ENCODE data around the gene USP34.
"Not testable (repeated sequence)": the region's sequence is repeated elsewhere in the genome, so short reads cannot be mapped to it uniquely, and the experiment has no call there.

USP34 gene

DNA sequence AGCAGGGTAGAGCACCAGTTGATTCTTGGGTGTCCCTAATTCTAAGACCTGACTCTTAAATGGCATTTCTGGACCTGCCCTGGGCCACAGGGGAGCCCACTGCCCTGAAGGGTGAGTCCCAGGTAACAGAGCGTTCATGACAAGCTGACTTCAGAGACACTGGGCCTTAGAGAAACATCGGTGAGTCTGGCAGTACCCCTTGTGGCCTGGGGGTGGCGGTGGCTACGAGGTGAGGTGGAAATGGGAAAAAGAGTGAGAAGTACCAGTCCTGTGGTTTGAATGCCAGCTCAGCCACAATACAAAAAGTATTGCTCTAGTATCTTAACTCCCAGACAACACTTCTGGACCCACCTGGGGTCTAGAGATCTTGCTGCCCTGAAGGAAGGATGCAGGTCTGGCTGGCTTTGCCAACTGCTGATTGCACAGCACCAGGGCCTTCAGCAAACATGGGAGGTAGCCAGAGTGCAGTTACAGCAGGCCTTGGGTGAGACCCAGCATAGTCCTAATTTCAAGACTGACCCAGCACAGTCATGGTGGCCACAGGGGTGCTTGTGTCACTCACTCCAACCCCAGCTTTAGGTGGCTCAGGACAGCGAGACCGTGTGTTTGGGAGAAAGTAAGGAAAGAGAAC, 44.5 kb downstream of the USP34 start:
- peak; percentile 31 to 55 for DNase-seq (ENCODE audit: extremely low read depth in 1 of 2, low read depth in 1 of 2)

DNA sequence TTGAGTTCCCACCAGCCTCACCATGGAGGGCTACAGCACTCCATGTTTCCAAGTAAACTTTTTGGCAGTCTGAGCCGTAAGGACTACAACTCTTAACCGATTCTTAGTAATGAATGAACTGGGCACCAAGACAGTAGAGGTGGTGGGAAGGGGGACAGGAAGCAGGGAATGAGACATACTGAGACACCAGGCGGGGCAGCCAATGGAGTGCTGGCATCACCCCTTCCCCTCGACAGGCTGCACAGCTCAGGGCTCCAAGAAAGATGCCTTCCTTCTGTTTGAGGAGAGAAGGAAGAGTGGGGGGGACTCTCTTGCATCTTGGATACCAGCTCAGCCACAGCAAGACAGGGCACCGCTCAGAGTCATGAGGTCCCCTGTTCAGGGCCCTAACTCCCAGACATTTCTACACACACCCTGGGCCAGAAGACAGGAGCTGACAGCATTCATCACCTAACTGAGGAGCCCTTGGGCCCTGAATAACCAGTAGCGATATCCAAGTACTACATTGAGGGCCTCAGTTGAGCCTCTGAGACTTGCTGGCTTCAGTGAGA, 45.2 kb downstream of the USP34 start:
- no peak for DNase-seq (ENCODE audit: extremely low read depth in 1 of 2, low read depth in 1 of 2)

DNA sequence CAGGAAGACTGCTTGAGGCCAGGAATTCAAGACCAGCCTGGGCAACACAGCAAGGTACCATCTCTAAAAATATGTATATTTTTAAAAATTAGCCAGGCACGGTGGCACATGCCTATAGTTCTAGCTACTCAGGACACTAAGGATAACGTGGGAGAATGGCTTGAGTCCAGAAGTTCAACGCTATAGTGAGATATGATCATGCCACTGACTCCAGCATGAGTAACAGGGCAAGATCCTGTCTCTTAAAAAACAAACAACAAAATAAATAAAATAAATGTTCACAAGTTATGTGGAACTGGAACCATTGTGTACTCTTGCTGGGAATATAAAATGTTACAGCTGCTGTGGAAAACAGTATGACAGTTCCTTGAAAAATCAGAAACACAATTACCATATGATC, 47.2 kb downstream of the USP34 start:
- DNase-seq (ENCODE audit: extremely low read depth in 1 of 2, low read depth in 1 of 2), result no peak

DNA sequence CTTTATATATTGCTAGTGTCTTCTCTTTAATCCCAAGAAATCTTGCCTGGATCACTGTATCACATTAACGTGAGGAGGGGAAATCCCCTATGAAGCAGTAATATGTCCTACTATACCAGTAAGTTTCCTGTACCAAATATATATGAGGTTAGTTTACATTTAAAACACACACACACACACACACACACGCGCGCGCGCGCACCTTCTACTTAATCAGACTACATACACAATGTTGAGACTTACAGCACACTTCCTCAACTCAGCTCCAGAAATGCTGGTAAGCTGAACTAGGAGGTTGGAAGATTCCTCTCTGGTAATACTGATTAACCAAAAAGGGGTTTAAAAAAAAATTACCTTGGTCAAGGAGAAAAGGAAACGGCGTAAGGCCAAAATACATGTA, 49.3 kb downstream of the USP34 start:
- DNase-seq (ENCODE audit: extremely low read depth in 1 of 2, low read depth in 1 of 2), result no peak

DNA sequence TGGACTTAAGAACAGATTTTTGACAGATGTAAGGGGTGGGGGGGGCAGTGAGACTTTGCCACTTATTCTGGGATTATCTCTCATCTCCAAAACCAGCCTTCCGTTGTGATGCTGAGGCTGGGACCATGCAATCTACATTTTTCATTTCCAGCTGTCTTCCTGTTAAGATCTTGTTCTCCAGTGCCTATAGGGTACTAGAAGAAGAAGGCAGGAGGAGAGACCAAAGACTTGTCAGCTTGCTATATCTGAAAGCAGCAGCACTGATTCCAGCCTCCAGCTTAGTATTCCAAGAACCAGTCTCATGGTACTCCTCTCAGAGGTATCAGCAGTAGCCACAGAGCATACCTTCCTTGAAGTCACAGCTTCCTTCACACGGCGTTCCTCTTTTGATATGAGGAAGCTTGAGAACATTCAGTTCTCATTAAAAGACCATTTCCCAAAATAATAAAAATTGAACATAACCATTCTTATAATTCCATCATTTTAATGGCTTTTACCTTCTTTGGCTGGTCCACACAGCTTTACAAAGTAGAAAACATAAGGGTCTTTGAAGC, 49.8 kb downstream of the USP34 start:
- DNase-seq (ENCODE audit: extremely low read depth in 1 of 2, low read depth in 1 of 2), result no peak

DNA sequence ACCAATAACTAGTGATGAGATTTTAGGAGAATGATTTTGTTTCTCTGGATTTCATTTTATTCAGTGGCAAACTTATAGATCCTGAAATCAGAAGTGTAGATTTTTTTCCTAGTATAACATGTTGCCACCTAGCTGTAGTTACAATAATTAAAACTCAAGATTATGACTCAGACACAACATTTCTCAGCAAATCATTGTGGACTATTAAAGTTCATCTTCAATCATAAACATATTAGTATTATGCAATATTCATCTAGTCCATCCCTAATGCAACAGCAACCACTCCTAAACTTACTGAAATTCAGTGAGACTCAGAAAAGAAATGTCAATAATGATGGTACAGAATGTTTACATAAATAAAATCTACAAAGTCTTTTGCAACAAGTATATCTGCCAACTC, 51.3 kb downstream of the USP34 start:
- no peak for DNase-seq (ENCODE audit: extremely low read depth in 1 of 2, low read depth in 1 of 2)

DNA sequence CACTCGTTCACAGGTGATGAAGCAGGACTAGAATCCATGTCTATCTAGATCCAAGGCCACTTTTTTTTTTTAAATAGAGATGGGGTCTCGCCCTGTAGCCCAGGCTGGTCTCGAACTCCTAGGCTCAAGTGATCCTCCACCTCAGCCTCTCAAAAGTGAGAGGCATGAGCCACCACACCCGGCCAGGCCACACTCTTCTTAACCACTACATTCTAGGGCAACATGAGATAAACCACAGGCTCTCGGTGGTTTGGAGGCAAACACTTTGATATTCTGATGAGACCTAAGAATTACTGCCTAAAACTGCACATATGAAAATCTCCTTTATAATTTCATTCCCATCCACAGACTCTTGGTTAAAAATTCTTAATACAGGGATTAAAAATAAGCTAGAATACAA, 51.8 kb downstream of the USP34 start:
- DNase-seq (ENCODE audit: extremely low read depth in 1 of 2, low read depth in 1 of 2), result no peak

DNA sequence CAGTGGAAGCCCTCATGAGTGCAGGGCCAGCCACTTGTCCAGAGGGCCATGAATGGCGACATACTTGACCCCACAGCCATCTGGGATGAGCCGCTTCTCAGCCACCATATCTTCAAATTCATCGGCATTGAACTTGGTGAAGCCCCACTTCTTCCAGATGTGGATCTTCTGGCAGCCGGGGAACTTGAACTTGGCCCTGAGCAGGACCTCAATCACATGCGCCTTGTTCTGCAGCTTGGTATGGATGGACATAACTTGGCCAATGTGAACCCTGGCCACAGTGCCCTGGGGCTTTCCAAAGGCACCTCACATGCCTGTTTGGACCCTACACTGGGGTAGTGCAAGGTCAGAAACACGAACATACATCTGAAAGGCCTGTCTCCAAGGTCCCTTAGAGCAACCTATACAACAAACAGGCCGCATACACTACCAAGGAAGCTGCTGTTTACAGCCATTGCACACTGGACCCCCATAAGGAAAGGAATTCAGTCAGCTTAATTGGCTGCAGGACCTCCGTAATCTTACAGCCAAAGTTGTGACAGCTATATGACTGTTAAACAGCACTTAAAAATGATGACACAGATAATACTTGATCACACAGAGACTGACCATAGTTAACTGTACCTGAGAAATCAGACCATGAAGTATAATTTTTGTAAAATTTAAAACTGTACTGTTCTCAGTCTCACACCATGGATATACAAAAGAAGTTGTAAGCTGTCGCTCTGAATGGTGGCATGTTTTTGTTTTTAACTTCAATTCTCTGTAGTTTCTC, 53.8 kb downstream of the USP34 start:
- no peak for DNase-seq (ENCODE audit: extremely low read depth in 1 of 2, low read depth in 1 of 2)

DNA sequence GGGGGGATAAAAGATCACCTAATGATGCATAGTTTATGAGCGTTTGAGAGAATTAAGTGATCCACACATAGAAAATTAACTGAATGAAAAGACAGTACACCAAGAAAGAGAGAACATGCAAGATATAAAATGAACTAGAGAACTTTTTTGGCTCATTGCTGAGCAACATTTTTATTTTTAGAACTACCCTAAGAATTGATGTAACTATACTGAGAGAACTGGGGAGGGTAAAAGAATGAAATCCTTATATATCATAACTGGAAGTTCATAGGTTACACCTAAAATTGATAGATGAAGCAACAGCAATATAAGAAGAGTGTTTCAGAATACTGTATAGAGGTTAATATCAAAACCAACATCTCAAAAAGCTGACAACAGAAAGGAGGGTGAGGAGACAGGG, 55.6 kb downstream of the USP34 start:
- DNase-seq (ENCODE audit: extremely low read depth in 1 of 2, low read depth in 1 of 2), result no peak

DNA sequence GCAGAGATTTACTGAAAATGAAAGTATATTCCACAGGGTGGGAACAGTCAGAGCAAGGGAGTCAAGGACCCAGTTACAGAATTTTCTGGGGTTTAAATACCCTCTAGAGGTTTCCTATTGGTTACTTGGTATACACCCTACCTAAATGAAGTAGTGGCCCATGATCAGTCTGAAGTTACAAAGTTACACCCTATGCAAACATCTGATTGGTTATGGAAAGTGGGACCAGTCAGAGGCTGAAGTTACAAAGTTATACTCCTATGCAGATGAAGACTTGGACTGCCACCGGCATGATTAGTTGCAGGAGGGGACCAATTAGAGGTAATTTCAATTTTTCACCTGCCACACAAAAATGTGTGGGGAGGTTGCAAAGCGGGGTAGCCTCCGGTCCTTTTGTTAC, 56.2 kb downstream of the USP34 start:
- no peak for DNase-seq (ENCODE audit: extremely low read depth in 1 of 2, low read depth in 1 of 2)

DNA sequence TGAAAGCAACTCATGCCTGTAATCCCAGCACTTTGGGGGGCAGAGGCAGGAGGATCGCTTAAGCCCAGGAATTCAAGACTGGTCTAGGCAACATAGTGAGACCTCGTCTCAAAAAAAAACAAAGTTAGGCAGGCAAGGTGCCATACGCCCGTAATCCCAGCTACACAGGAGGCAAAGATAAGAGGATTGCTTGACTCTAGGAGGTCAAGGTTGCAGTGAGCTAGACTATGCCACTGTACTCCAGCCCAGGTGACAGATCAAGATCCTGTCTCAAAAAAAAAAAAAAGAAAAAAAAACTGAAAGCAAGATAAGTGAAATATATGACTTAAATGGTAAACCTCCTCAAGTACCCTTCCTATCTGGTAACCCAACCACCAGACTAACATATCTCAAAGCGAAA, 59.8 kb downstream of the USP34 start:
- DNase-seq (ENCODE audit: extremely low read depth in 1 of 2, low read depth in 1 of 2), result no peak

DNA sequence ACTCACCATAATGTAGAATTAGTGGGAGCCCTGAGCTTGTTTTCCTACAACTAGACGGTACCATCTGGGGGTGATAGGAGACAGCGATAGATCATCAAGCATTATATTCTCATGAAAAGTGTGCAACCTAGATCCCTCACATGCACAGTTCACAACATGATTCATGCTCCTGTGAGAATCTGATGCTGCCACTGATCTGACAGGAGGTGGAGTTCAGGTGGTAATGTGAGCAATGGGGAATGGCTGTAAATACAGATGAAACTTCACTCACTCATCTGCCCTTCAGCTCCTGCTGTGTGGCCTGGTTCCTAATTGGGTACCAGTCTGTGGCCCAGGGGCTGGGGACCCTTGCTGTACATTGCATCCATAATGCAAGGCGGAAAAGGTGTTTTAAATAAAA, 60.7 kb downstream of the USP34 start:
- no peak for DNase-seq (ENCODE audit: extremely low read depth in 1 of 2, low read depth in 1 of 2)

DNA sequence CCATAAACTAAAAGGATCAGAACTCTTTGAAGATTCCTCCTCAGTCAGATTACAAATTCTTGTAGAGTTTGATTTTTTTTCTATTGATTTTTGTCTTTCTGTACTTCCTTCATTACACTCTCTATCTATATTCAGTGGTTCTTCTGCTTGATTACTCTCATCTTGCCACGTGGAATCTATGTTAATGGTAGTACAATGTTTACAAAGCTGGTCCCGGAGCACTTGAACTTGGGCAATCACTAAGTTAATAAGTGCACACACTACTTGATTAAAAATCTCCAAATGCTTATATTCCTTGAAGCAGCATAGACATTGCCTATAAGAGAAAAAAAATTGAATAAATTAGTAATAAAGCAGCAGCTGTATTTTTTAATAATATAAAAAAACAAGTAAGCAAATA, 65.1 kb downstream of the USP34 start:
- DNase-seq (ENCODE audit: extremely low read depth in 1 of 2, low read depth in 1 of 2), result no peak

DNA sequence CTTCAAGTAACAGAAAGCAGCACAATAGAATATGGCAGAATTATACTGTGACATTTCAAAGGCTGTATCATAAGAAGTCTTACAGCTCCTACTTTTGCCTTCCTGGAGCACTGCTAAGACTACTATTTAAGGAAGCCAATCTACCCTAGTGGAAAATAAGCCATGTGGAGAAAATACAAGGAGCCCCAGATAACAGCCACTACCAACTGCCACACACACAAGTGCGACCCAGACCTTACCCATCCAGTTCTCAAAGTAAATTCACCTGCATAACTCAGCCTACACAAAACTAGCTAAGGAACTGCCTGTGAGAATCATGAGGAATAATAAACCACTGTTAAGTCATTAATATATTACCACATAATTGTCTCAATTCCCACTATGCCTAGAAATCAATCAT, 66.4 kb downstream of the USP34 start:
- no peak for DNase-seq (ENCODE audit: extremely low read depth in 1 of 2, low read depth in 1 of 2)

DNA sequence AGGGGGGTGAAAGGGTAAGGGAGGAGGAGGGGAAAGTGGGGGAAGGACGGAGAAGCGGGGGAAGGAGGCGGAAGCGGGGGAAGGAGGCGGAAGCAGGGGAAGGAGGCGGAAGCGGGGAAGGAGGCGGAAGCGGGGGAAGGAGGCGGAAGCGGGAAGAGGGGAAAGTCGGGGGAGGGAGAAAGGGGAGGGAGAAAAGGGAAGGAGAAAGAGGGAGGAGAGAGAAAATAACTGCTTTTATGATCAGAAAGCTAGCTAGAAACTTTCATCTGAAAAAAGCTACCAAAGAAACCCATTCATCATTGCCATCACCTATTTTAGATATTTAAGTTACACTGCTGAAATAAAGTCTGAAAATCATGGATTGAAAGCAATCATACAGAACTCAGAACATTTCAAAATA, 72.5 kb downstream of the USP34 start:
- DNase-seq (ENCODE audit: extremely low read depth in 1 of 2, low read depth in 1 of 2), result no peak

DNA sequence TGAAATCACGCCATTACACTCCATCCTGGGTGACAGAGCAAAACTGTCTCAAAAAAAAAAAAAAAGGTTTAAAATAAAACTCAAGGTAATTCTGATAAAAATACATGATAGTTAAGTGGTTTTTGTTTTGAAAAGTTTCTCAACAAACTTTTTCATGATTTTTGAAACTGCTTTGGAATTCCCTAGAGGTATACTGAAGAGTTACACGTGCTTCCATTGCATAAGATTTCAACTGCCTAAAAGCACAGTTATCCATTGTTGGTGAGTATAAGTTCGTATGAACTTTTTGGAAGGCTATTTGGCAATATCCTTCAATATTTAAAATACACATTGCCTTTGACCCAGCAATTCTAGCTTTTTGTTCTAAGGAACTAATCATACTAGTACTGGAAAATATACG, 74.9 kb downstream of the USP34 start:
- DNase-seq (ENCODE audit: extremely low read depth in 1 of 2, low read depth in 1 of 2), result no peak

DNA sequence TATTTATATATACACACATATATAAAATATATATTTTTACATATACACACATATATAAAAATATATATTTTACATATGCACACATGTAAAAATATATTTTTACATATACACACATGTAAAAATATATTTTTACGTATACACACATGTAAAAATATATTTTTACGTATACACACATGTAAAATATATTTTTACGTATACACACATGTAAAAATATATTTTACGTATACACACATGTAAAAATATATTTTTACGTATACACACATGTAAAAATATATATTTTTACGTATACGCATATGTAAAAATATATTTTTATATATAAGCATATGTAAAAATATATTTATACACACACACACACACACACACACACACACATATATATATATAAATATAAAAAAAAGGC, 83.3 kb downstream of the USP34 start:
- DNase-seq (ENCODE audit: extremely low read depth in 1 of 2, low read depth in 1 of 2), result not testable (repeated sequence)

DNA sequence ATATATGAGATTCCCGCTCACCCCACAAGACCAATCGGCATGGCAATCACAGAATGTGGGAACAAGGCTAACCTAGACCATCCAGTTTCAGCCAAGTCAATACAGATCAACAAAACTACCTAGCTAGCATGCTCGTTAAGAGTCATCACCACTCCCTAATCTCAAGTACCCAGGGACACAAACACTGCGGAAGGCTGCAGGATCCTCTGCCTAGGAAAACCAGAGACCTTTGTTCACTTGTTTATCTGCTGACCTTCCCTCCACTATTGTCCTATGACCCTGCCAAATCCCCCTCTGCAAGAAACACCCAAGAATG, 90.0 kb downstream of the USP34 start:
- not testable (repeated sequence) for DNase-seq (ENCODE audit: extremely low read depth in 1 of 2, low read depth in 1 of 2)

DNA sequence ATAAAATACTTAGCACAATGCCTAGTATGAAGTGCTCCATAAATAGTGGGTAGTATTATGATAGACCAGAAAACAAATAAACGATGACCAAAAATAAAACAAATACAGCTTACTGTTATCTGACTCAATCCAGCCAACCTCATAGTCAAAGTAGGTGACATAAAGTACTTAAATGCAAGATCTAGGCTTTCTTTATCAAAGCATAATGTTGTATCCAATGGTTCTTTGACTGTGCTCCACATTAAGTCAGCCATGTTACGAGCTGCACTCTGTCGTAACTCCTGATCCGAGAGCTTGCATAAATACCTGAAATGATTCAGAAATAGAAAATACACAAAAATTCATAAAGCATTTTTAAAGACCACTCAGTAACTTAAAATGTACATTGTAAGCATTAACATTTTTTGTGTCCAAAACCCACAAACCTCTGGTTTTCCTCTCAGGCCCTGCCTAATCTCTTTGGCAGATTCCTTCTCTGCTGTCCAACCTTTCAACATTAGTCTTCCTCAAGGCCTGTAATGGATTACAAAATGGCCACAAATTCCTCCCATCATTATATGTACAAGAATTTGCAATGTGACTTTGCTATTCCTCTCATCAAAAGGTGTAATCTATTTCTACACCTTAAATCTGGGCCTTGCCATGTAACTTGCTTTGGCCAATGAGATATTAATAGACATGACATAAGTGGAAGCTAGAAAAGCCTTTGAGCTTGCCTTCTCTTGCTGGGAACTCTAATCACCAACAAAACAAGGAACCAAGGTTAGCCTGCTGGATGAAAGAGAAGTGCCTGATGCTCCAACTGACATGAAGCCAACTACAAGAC, 90.6 kb downstream of the USP34 start:
- no peak for DNase-seq (ENCODE audit: extremely low read depth in 1 of 2, low read depth in 1 of 2)

DNA sequence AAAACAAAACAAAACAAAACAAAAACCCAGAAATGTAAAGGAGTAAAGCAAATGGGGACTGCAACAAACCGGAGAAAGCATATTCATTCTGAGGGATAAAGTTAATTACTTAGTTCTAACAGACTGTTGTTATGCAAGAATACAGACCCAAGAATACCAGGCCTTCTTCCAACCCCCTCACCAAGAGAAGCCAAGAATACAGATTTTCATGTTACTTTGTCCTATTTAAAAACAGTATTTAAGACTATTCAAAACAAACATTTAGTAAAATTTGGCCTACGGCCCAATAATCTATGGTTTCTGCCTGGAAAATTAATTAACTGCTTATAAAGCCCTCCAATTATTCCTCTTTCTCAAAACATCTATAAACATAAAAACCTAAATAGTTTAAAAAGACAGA, 91.4 kb downstream of the USP34 start:
- no peak for DNase-seq (ENCODE audit: extremely low read depth in 1 of 2, low read depth in 1 of 2)

DNA sequence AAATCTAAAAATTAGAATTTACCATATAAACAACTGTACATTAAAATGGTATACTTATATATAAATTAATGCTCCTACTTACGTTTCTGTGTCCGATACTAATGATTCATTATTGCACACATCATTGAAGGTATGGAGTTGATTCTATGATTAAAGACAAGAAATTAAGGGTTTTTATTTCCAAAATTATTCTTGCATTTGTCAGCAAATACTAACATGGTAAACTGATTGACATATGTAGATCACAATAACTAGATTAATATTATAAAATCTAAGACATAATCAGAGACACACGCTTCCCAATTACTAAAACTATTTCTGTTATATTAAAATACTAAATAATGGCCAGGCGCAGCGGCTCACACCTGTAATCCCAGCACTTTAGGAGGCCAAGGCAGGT, 92.6 kb downstream of the USP34 start:
- DNase-seq (ENCODE audit: extremely low read depth in 1 of 2, low read depth in 1 of 2), result no peak

DNA sequence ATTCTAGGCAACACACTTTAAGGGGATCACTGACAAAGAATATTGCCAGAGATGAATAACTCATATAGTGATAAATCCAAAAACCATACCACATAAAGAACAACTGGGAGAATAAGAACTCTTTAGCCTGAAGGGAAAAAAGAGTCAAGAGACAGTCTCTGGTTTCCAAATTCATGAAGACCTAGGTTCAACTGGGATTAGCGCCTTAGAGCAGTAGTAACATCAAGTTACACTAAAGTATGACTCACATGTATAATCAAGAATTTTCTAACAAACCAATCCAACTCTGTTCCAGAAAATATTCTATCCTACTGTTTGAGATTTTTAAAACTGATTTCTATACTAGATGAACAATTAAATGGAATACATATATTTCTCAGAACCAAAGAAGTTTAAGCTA, 93.8 kb downstream of the USP34 start:
- DNase-seq (ENCODE audit: extremely low read depth in 1 of 2, low read depth in 1 of 2), result no peak

Measured in stimulated activated CD8-positive, alpha-beta memory T cell treated with anti-CD3 and anti-CD28 coated beads, Interleukin-7, amount 100 ng/mL, for 48 hours (primary cell).